HL-60 (cell line): ENCODE measurements around the gene ELOVL6.

ENCODE experiments used
- DNase-seq, 2 experiments: peaks; one replicate each; pipeline ENCODE4 v3.0.0-alpha.2; 2010 to 2020; ENCODE audit warnings: low read depth in 1 of 2, low spot score in 1 of 2
- H3K27ac ChIP-seq: fragments of 250-450 bp; sonication (Bioruptor Pico); replicated peaks from 2 replicates; pipeline ENCODE4 v1.5.1; 2020; ENCODE audit warnings: mild to moderate bottlenecking, moderate library complexity
- H3K27me3 ChIP-seq: fragments of 250-450 bp; sonication (Bioruptor Pico); 2 replicates; pipeline ENCODE4 v1.5.1; 2021; ENCODE audit warnings: mild to moderate bottlenecking, moderate library complexity; ENCODE audit not compliant: insufficient read depth, poor library complexity, severe bottlenecking
- H3K4me3 ChIP-seq: replicated peaks from 2 replicates; pipeline ENCODE4 v1.5.1; 2011; ENCODE audit warnings: mild to moderate bottlenecking, control low read depth, low read length; ENCODE audit not compliant: insufficient read depth
- CTCF ChIP-seq: IDR thresholded peaks from one replicate; pipeline ENCODE4 v1.5.1; 2011; ENCODE audit warnings: low read length, control low read depth, inconsistent platforms; ENCODE audit not compliant: insufficient read depth
- GABPA ChIP-seq: IDR thresholded peaks from 2 replicates; pipeline ENCODE4 v1.6.1; 2012; ENCODE audit warnings: low read depth
- POLR2AphosphoS5 ChIP-seq: IDR thresholded peaks from 2 replicates; pipeline ENCODE4 v1.6.1; 2012; ENCODE audit warnings: low read depth
- REST ChIP-seq: IDR thresholded peaks from 2 replicates; pipeline ENCODE4 v1.6.1; 2012; ENCODE audit warnings: low read depth; ENCODE audit not compliant: insufficient replicate concordance
- SPI1 ChIP-seq: IDR thresholded peaks from 2 replicates; pipeline ENCODE4 v1.6.1; 2012; ENCODE audit warnings: low read depth, mild to moderate bottlenecking, borderline replicate concordance

ELOVL6 gene

GRCh38 chr4:110022457-110022856, 176.0 kb downstream of the ELOVL6 start:
- H3K4me3 ChIP-seq, result no peak overlapping the region
- peaks cover 7% of the 10 kb centered on the region for H3K27me3 ChIP-seq
- no peak for TF ChIP-seq SPI1
- TF ChIP-seq REST, result no peak
- TF ChIP-seq GABPA, result no peak
- no peak for TF ChIP-seq CTCF
- no peak overlapping the region for H3K27ac ChIP-seq
- no peak for DNase-seq

- Histone ChIP-seq H3K27ac (no peak overlapping the region), H3K4me3 (no peak overlapping the region), H3K27me3 (peaks cover 4% of the 10 kb centered on the region)
- no peak for DNase-seq
- TF ChIP-seq SPI1, result no peak
- TF ChIP-seq GABPA, result no peak
- TF ChIP-seq REST, result no peak
- TF ChIP-seq CTCF, result no peak
- TF ChIP-seq POLR2AphosphoS5, result no peak
Observed at GRCh38 chr4:110020646-110021443, 177.6 kb downstream of the ELOVL6 start.

- no peak for DNase-seq
Observed at GRCh38 chr4:110020139-110020538, 178.3 kb downstream of the ELOVL6 start.

More at GRCh38 chr4:110020139-110020538, 178.3 kb downstream of the ELOVL6 start:
- H3K4me3 ChIP-seq, result no peak overlapping the region
- H3K27ac ChIP-seq, result no peak overlapping the region
- TF ChIP-seq GABPA (no peak), POLR2AphosphoS5 (no peak), REST (no peak), SPI1 (no peak), CTCF (no peak)
- H3K27me3 ChIP-seq, result peaks cover 4% of the 10 kb centered on the region
